DND-41 (cell line): ENCODE results near the gene CXCL11.

Experiments used
- CTCF ChIP-seq: IDR thresholded peaks from 2 replicates; pipeline ENCODE4 v1.5.1; 2012; ENCODE audit warnings: borderline replicate concordance, low read length, moderate library complexity, mild to moderate bottlenecking; ENCODE audit not compliant: poor library complexity, severe bottlenecking; ENCODE audit errors: extremely low read depth
- EZH2 ChIP-seq: IDR thresholded peaks from 3 replicates; pipeline ENCODE4 v1.6.1; 2012; ENCODE audit warnings: borderline replicate concordance, low read depth, mild to moderate bottlenecking, moderate library complexity, low read length, inconsistent platforms; ENCODE audit not compliant: severe bottlenecking

DNA sequence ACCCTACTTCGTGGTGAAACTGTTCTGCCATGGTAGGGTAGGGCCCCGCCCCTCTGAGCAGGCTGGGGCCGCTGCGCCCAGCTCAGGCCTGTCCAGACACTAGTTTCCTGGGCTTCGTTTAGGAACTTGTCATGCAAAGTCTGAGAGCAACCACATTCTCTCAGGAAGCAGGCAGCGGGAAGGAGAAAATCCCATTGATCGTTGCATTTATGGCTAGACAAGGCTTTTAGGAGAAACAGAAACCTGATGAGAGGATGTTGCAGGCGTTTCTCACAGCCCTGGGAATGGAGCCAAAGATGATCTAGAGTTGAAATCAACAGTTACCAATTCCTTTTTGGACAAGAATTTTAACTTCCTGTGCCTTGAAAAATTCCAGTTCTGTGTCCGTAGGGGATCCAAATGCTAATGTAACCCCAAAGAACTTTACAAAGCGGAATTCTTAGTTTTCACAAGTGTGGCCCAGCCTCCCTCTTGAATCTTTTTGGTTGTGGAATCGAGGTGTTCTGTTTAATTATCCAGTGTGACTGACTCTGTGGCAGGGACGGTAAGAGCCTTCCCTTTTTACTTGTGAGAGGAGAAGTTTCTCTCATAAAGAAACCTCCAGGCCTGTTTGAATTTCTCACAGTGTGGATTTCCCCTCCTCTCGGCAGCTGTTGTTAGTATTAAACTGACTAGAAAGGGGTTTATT is 24.0 kb downstream of the CXCL11 start:
- no peak for TF ChIP-seq CTCF
- no peak for TF ChIP-seq EZH2
